Medulla oblongata (tissue), 1 donor: ENCODE results near the gene PRKCQ.
"Not testable (repeated sequence)": the region's sequence is repeated elsewhere in the genome, so short reads cannot be mapped to it uniquely, and the experiment has no call there.

ENCODE experiments used
- DNase-seq: peaks from one replicate; pipeline ENCODE4 v3.0.0-alpha.2; 2015; ENCODE audit errors: extremely low spot score

Gene PRKCQ

DNA sequence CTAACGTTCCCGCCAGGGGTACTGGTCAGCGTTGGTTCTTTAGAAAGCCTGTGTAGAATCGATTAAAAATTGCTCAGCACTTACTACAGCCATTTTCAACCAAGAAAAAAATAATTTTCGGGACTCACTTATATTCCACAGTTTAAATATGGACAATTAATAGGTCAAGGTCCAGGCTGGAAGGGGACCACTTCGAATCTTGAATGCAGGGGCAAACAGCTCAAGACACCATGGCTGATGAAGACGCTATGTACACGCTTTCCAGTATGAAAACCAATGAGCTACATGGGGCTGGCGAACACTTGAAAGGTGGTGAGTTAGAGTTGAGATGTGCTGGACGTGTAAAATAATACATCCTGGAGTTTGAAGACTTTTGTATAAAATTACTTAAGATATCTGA is 87.2 kb downstream of the PRKCQ start:
- DNase-seq, result no peak

DNA sequence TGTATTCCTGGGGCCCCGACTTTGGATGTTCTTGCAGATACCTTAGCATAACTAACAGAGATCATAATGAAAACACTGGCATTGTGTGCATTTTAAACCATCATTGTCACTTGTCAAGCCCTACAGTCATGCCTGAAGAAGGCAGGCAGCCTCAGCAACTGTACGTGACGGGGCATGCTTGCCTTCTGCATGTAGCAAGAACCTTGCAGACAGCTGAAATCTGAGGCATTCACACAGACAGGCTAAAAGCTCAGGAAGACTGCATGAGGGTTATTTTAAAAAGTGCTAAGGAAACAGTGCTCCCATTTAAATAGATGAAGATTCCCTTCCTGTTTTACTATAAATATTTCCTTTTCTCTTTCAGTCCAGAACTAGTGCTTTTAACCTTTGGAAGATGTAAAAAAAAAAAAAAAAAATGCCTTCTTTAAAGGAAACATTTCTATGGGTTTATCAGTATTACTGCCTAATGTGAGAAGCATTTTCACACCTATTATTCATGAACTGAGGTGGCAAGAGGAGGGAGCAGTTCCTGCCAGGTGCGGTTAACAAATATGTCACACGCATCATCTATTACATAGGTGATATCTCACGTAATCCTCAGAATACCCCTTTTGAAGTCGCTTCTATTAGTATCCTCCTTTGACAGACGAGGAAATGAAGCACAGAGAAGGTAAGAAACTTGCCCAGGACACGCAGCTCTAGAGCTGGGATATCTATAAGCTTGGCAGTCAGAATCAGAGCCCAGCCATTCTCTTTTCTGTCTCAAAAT is 88.1 kb downstream of the PRKCQ start:
- DNase-seq, result no peak

DNA sequence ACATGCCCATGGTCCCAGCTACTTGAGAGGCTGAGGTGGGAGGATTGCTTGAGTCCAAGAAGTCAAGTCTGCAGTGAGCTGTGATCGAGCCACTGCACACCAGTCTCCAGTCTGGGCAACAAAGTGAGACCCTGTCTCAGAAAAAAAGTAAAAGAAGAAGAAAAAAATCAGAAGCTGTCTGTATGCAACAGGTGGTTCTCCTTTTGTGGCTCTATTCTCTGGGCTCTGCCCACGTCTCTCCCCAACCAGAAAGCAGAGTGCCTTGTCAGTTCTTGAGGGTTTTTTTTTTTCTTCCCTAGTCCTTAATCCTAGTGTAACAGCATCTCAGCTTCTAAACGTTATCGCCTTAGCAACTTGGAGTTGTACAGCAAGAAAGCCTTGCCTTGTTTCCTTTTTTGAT is 89.5 kb downstream of the PRKCQ start:
- no peak for DNase-seq

DNA sequence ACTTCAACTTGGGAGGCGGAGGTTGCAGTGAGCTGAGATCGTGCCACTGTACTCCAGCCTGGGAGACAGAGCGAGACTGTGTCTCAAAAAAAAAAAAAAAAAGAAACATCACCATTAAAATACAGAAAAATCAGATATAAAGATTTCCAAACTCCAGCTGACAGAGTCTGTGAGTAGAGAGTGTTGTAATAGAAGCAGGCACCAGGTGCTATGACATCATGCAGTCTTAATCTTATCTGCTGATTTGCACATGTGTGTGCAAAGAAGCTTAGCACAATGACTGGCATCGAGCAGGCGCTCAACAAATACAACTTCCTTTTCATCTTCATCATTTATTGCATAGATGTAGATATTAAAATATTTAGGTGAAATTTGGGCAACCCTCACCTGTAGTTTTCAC is 92.2 kb downstream of the PRKCQ start:
- no peak for DNase-seq

DNA sequence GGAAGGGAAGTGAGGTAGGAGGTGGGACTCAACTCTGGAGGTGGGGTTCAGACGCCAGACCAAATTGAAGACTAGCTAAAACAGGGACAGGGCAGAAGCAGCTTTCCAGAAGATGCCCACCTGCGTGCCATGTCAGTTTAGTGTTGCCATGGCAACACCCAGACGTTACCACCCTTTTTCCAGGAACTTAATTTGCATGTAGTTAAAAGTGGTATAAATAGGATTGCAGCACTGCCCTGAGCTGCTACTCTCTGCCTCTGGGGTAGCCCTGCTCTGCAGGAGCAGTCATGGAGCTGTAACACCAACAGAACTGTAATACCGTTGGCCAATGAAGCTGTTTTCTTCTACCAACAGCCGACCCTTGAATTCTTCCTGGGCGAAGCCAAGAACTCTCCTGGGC is 93.8 kb downstream of the PRKCQ start:
- DNase-seq, result no peak

DNA sequence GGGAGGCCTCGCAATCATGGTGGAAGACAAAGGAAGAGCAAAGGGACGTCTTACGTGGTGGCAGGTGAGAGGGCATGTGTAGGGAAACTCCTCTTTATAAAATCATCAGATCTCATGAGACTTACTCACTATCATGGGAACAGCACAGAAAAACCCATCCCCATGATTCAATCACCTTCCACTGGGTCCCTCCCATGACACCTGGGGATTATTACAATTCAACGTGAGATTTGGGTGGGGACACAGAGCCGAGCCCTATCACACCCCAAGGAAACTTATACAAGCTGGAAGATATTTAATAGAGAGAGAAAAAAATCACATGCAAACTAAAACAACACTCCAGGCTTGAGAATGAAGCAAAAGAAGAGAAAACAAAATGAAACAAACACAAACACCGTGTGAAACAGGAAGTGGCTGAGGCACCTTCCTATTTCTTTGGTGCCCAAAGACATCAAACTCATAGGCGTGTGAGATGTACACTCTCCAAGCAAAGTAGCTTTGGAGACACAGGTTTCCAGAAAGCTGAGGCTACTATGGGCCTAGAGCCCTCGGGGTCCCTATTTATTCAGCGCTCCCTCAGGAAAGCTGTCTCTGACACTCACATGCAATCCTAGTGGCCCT is 97.2 kb downstream of the PRKCQ start:
- no peak for DNase-seq

DNA sequence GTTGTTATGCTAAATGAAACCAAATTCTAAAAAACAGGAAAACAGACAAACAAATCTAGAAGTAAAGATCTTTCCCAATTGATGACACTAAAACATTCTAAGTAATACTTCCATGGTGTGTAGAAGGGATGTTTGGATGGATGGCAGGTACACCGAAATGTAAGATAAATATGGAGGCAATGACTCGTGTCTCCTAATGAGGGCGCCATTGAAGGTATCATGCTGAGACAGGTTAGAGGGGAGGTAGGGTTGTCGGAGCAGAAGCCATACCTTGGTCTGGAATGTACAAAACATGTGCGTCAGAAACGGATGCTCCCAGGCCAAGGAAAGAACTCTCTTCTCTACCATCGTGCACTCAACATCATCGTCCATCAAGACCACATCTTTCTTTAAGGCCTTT is 101.4 kb downstream of the PRKCQ start:
- no peak for DNase-seq

DNA sequence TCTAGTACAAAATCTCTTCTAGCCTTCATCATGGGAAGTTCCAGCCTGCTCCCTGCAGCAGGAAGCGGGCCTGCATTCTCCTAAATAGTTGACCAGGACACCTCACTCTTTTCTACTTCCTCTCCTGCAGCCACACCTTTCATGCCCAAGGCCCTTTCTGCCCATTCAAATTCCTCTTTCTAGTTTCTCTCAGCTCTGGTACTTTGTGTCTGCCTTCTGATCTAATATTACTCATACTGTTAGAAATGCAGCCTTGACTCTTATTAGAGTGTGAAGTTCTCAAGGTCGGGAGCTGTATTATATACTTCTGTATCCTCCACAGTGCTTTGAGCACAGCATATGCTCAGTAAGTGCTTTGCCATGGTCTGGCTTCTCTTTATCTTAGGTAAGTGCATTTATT is 103.1 kb downstream of the PRKCQ start:
- DNase-seq, result no peak

DNA sequence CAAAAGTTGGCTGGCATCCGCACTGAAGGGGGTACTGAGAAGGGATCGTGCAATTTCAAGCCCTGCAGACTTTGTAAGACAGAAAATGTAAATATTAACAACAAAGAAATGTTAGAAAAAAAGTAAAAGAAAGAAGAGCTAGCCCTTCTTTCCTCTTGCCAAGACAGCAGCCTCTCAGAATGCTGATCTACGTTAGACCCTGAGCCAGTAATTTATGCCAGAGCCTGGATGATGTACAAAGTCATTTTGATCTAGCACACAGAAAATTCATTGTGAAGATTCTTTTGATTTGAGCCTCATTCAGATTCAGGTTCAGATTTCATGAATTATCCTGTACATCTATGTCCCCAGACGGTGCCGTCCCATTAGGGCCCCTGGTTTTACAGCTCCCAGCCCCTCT is 105.2 kb downstream of the PRKCQ start:
- peak; percentile 11 for DNase-seq

DNA sequence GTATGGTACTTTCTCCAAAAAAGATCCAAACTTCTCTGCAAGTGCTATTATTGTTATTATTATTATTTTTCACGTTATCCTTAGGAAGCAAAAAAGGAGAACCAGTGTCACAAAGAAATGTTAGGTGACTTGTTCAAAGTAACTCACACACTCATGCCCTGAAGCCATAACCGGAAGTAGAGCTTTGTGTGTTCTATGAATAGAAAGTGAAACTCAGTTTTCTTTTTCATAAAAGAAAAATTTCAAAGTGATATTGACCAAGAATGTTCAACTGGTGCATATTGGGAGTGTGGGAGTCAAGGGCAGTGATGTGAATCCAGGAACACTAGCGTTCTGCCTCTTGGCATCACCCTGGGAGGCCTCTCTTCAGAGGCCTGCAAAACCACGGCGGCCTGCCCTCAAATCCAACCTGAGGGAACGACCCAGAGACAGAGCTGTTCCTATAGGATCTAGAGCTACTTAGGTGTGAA is 106.1 kb downstream of the PRKCQ start:
- no peak for DNase-seq

DNA sequence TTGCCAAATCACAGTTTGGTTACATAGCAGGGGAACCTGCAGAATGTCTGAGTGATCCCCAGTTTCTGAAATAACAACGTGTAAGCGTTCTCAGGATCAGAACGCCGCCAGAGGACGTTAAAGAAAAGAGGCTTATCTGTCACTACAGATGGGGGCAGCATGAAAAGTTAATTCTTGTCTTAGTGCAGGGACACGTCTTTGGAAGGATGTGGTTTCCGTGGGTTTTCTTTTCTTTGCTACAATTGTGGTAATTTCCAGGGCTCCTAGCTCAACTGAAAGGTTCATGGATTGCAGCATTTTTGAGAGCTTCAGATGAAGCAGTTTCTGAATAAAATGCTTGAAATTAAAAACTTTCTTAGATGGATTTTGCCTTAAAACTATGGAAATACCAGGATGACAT is 106.6 kb downstream of the PRKCQ start:
- no peak for DNase-seq

DNA sequence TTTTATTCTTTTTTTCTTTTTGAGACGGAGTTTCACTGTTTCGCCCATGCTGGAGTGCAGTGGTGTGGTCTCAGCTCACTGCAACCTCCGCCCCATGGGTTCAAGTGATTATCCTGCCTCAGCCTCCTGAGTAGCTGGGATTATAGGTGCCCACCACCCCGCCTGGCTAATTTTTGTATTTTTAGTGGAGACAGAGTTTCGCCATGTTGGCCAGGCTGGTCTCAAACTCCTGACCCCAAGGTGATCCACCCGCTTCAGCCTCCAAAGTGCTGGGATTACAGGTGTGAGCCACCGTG is 107.4 kb downstream of the PRKCQ start:
- not testable (repeated sequence) for DNase-seq

DNA sequence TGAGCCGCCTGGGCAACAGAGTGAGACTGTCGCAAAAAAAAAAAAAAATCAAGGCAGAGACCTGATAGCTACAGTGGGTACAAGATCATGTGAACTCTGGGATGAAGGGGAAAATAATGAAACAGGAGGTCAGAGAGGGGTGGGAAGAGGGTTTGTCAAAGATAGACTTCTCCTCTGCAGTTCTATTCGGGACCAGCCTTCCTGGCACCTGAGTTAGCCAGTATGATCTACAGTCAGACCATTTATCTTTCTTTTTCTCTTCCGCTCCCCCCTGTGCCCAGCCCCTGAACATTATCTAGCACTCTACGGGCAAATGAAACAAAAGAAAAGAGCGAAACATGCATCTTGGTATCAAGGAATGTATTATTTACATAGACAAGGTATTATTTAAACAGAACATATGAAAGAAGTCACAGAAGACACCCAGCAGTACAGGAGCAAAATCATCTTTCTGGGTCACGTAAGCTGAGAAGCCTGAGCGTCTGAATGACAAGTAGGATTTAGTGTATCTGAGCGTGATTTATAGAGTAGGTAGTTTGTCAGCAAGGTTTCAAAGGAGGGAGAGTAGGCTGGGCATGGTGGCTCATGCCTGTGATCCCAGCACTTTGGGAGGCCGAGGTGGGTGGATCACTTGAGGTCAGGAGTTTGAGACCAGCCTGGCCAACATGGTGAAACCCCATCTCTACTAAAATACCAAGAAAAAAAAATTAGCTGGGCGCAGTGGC is 109.0 kb downstream of the PRKCQ start:
- no peak for DNase-seq

DNA sequence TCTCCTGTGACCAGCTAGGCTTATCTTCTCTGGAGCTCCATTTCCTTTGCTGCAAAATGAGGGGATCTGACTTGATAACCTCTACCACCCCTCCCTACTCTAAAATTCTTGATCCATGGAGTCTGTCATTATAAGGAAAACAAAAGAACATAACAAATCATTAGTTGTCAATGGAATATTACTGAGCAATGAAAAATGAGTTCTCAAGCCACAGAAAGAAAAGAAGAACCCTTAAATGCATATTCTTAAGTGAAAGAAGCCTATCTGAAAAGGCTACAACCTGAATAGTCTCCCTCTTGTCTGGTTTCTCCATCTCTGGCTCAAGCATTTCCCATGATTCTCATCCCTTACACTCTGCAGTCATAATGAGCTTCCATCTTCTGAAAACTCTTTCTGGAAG is 110.4 kb downstream of the PRKCQ start:
- DNase-seq, result no peak

DNA sequence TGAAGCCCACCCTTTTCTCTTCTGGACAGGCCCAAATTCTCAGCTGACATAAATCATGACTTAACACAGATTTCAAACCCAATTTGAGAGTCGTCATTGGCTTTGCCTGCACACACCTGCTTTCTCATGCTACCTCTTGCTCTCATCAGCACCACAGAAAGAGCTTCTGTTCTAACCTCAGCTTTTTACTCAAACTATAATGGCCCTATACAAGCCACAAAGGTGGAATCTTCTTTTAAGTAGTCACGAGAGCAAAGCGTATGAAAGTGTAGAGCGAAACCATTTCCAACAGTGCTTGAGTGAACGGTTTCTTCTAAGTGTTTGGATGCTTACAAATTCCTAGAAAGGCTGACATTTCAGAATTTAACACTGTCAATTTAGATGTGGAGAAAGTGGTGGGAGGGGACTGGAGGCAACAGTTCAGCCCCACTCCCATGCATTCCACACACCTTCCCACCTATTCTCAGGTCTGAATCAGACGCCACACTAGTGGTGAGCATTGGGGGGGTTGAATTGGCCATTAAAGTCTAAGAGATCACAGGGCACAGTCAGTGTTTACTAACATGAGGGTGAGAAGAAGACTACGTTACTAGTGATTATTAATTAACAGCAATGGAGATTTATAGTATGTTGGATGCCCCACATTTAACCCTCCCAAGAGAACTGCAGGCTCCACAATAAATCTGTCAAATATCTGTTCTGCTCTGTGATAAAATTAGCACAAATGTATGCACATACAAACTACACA is 114.0 kb downstream of the PRKCQ start:
- no peak for DNase-seq

DNA sequence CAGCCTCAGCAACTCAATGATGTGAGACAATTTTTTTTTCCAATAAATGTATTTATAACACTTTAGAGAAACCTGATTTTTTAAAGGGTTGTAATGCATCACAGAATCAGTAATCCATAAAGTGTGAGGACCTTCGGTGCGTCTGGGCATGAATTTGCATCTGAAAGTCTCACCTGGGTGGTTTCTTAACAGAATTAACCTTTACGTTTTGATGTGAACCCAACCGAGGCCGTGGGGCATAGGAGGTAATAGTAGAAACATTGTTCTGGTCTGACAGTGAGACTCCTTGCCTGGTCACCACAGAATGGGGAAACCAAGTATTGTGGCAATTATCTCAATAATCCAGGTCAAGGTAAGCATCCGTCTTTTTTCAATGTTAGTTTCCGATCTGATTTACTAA is 114.6 kb downstream of the PRKCQ start:
- no peak for DNase-seq

DNA sequence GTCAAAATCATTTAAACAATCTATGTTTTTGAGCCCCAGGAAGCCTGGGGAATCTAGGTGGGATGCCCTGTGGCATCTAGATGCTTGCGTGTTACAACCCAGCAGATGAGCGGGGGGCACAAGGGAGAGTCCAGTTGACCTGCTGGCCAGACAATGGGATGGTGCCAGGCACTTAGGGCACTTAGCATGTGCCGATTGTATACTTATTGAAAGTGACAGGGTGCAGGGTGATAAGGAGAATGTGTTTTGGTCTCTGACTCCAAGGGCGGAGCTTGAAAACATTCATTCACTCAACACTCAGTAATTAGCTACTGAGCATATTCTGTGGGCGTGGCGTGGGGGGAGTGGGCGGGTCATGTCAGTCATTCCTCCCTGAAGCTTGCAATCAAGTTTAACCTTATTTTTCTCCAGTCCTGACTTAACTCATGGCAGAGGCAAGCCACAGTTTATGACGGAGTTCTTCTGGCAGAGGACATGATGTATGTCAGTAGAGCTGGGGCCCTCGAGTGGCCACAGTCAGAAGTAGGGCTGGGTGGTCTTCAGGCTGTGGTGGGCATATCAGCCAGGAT is 115.1 kb downstream of the PRKCQ start:
- DNase-seq, result no peak

DNA sequence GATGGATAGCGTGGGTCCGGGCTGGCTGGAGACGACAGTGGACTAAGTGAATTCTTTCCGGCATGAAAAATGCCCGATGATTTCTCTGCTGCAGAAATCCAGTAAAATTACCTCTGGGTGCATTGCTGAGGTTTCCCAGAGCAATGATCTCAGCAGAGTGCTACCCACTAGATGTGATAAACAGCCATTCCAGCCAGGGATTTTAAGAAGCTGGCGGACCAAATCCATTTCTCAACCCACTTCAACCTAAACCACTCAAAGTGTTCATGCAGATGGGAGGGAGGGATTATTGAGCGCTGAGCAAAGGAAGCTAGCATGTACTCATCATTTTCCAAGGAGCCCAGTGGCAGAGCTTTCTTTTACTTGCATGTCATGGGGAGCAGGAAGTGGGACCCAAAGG is 116.7 kb downstream of the PRKCQ start:
- no peak for DNase-seq

DNA sequence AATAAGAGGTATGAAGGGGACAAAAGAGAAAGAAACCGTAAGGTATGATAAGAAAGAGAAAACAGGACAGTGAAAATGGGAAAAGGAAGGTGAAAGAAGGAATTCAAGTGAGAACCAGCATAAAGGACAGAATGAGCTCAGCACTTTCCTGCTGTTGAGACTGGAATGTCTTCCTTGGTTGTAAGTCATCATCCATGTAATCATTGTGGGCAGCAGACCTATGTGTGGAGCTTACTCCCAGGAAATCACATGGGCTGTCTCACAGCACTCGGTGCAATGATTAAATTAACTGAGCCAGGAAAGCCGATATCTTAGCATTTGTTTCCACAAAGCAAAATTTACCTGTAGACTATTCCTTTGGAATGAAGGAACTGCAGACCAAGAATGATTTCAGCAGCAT is 118.1 kb downstream of the PRKCQ start:
- no peak for DNase-seq

DNA sequence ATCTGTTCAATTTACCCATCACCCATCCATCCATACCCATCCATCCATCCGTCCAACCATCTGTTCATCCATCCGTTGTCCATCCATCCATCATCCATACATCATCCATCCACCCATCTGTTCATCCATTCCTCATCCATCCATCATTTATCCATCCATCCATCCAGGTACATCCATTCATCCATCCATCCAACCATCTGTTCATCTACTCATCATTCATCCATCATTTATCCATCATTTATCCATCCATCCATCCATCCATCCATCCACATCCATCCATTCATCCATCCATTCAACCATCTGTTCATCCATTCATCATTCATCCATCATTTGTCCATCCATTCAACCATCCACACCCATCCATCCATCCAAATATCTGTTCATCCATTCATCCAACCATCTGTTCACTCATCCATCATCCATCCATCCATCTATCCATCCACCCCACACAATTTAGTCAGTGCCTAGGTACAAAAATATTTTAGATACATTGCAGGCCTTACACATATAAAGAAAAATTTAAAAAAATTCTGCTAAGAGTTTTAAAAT is 119.1 kb downstream of the PRKCQ start:
- no peak for DNase-seq

DNA sequence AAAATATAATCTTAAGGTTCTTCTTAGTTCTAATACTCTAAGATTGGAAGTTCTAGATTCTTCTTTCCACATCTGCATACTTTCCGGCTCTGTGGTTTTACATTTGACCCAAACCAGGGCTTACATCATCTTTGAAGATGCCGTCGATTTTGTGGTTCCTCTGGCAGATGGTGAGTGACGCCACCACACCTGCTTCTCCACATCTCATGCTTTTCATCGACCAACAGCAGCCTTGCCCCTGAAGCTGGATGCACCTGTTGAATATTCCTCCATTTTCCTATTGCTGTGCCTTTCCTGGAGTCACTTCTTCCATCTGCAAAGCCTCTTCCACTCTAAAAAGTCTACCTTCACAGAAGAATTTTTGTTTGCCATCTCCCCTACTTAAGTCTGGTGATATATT is 121.3 kb downstream of the PRKCQ start:
- DNase-seq, result no peak

DNA sequence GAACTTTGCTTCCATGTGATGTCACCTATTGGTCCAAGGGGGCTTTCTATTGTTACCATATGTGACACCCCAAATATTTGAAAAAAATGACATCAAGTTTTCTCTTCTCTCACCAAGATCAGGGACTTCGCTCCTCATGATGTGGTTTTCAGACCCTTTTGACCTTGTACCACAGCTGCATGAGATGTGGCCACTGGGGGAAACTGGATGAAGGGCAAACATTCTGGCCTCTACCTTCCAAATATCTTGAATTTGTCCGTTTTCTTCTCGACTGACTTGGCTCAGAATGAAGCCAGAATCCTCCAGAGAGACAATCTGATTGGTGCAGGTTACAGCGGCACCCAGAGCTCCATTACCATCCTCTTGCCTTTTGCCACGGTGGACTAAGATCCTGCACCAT is 122.7 kb downstream of the PRKCQ start:
- DNase-seq, result no peak
